HCT116 (cell line): ENCODE measurements around the gene ACP4.
A peak's percentile ranks its signal among the peaks of the same experiment; 100 is the strongest.

ENCODE experiments used
- CEBPB ChIP-seq: IDR thresholded peaks from 2 replicates; pipeline ENCODE4 v1.6.1; 2012; ENCODE audit warnings: low read depth
- CTCF ChIP-seq, 3 experiments: fragments of 200-600 bp in 1 of 3; sonication (generic) in 1 of 3; IDR thresholded peaks in 2 of 3; conservative IDR thresholded peaks in 1 of 3; 2 replicates each; pipeline ENCODE4 v1.5.1; 2012 to 2017; ENCODE audit warnings: low read depth in 2 of 3, low read length in 2 of 3, antibody characterized with exemption in 1 of 3, borderline replicate concordance in 1 of 3, control low read depth in 1 of 3, mild to moderate bottlenecking in 1 of 3, mixed read lengths in 1 of 3, mixed run types in 1 of 3, moderate library complexity in 1 of 3; ENCODE audit not compliant: insufficient read depth in 1 of 3
- ELF1 ChIP-seq: IDR thresholded peaks from 2 replicates; pipeline ENCODE4 v1.6.1; 2012; ENCODE audit warnings: low read depth, borderline replicate concordance
- EZH2 ChIP-seq: fragments of 200-600 bp; sonication (generic); IDR thresholded peaks from 2 replicates; pipeline ENCODE4 v1.6.1; 2017; ENCODE audit warnings: antibody characterized with exemption, mixed run types
- EZH2phosphoT487 ChIP-seq: fragments of 200-600 bp; IDR thresholded peaks from 2 replicates; pipeline ENCODE4 v1.6.1; 2018; ENCODE audit warnings: antibody characterized with exemption, borderline replicate concordance
- POLR2A ChIP-seq: IDR thresholded peaks from 2 replicates; pipeline ENCODE4 v1.7.0; 2011; ENCODE audit warnings: borderline replicate concordance; ENCODE audit not compliant: insufficient read depth, insufficient read length; ENCODE audit errors: extremely low read depth
- SIN3A ChIP-seq: IDR thresholded peaks from 2 replicates; pipeline ENCODE4 v1.6.1; 2012; ENCODE audit warnings: low read depth
- SP1 ChIP-seq: IDR thresholded peaks from 2 replicates; pipeline ENCODE4 v1.6.1; 2012; ENCODE audit warnings: low read depth
- TCF7L2 ChIP-seq: IDR thresholded peaks from 2 replicates; pipeline ENCODE4 v1.7.0; 2011; ENCODE audit warnings: borderline replicate concordance, inconsistent platforms; ENCODE audit not compliant: insufficient read depth, insufficient read length; ENCODE audit errors: extremely low read depth
- ZFX ChIP-seq: fragments of 450-650 bp; IDR thresholded peaks from 2 replicates; pipeline ENCODE4 v1.6.1; 2017
- TF ChIP-seq, protein P1 (sequence below): IDR thresholded peaks from 2 replicates; pipeline ENCODE4 v1.6.1; 2012

DNA sequence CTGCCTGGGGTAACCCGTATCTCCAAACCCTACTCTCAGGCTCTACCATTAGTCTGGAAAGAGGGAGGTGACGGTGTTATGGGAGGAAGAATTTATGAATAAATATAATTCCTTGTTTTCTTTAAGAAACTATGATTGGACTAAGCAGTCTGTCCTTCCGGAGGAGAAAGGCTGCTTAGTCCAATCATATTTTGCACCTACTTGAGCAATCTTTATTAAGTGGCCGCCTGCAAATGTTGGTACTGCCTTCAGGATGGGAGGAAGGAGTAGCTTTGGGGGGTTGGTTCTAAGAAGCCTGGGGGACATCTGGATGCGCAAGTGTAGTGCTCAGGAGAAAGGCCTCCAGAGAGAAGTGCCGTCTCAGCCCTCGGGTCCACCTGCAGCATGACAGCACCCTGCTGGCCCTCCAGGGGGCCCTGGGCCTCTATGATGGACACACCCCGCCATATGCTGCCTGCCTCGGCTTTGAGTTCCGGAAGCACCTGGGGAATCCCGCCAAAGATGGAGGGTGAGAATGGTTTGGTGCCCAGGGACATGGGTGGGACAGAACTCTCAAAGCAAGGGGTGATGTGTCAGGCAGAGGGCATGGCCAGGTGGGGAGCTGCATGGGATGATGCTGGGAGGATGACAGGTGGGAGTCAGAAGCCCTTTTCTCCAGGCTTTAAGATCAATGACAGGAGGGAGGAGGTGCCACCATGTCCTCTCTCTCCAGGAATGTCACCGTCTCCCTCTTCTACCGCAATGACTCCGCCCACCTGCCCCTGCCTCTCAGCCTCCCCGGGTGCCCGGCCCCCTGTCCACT is 4.1 kb downstream of the ACP4 start:
- TF ChIP-seq TCF7L2 (peak; percentile 33), ZFX (no peak), SP1 (no peak), ELF1 (no peak; the same call in 1 of the 2 replicates), CEBPB (no peak), EZH2 (no peak), CTCF (IDR thresholded peaks at IDR 0.05 in 2 of 3, conservative IDR thresholded peaks at IDR 0.05 in 1 of 3; ENCODE audit: borderline replicate concordance in 1 of 3, insufficient read depth in 1 of 3, low read depth in 2 of 3, low read length in 2 of 3) (peak in 1 of 3 experiments; percentile 23; a peak in 1 of 6 replicates), POLR2A (peak; percentile 54), EZH2phosphoT487 (no peak), SIN3A (no peak)
- TF ChIP-seq, protein P1, sequence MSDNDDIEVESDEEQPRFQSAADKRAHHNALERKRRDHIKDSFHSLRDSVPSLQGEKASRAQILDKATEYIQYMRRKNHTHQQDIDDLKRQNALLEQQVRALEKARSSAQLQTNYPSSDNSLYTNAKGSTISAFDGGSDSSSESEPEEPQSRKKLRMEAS = peak; percentile 11
